ENCODE results near the gene ARHGAP19.

ARHGAP19 gene

GRCh38 chr10:97336446-97336845, 44.0 kb upstream of the ARHGAP19 start:
- CTCF ChIA-PET, result no interaction called here
- POLR2A ChIA-PET, result interaction anchor here (1.1 kb wide), 1 partner anchor 17 kb away, joined by 5 read pairs; the partner anchor contains the start of gene FRAT1
- DNase-seq (ENCODE audit: extremely low spot score), result no peak
- TF ChIP-seq FOXM1 (IDR thresholded peaks at IDR 0.05; ENCODE audit: borderline replicate concordance), result no peak
- no peak for TF ChIP-seq CTBP1 (IDR thresholded peaks at IDR 0.05; ENCODE audit: borderline replicate concordance)
- TF ChIP-seq SUZ12 (IDR thresholded peaks at IDR 0.05), result no peak
- TF ChIP-seq NFRKB (IDR thresholded peaks at IDR 0.05), result no peak
- no peak for TF ChIP-seq TARDBP (IDR thresholded peaks at IDR 0.05)
- TF ChIP-seq ELF4 (IDR thresholded peaks at IDR 0.05), result no peak
- TF ChIP-seq L3MBTL2 (conservative IDR thresholded peaks at IDR 0.05), result no peak
- TF ChIP-seq ZNF384 (IDR thresholded peaks at IDR 0.05), result no peak
- no peak for TF ChIP-seq SP1 (IDR thresholded peaks at IDR 0.05)
- no peak for TF ChIP-seq HDGF (IDR thresholded peaks at IDR 0.05; ENCODE audit: borderline replicate concordance)
- no peak for TF ChIP-seq BHLHE40 (IDR thresholded peaks at IDR 0.05; ENCODE audit: borderline replicate concordance)
- TF ChIP-seq LEF1 (IDR thresholded peaks at IDR 0.05; ENCODE audit: borderline replicate concordance), result no peak
- no peak for TF ChIP-seq ARNT (IDR thresholded peaks at IDR 0.05)

- no peak for DNase-seq (ENCODE audit: extremely low spot score)
- TF ChIP-seq FOXA1 (IDR thresholded peaks at IDR 0.05), result no peak
- no peak for TF ChIP-seq ZNF384 (IDR thresholded peaks at IDR 0.05)
- no peak for TF ChIP-seq SUZ12 (IDR thresholded peaks at IDR 0.05)
- TF ChIP-seq ELF4 (IDR thresholded peaks at IDR 0.05), result no peak
- TF ChIP-seq HDGF (IDR thresholded peaks at IDR 0.05; ENCODE audit: borderline replicate concordance), result no peak
- TF ChIP-seq CTBP1 (IDR thresholded peaks at IDR 0.05; ENCODE audit: borderline replicate concordance), result no peak
- no peak for TF ChIP-seq SP1 (IDR thresholded peaks at IDR 0.05)
- no peak for TF ChIP-seq FOXM1 (IDR thresholded peaks at IDR 0.05; ENCODE audit: borderline replicate concordance)
- no peak for TF ChIP-seq L3MBTL2 (conservative IDR thresholded peaks at IDR 0.05)
- no peak for TF ChIP-seq PKNOX1 (IDR thresholded peaks at IDR 0.05)
- no peak for TF ChIP-seq ARNT (IDR thresholded peaks at IDR 0.05)
- TF ChIP-seq TARDBP (IDR thresholded peaks at IDR 0.05), result no peak
- CTCF ChIA-PET, result no interaction called here
- POLR2A ChIA-PET, result no interaction called here
These were observed 43.6 kb upstream of the ARHGAP19 start for GRCh38 chr10:97336006-97336405.

GRCh38 chr10:97335188-97335619, 42.8 kb upstream of the ARHGAP19 start:
- TF ChIP-seq HDGF (IDR thresholded peaks at IDR 0.05; ENCODE audit: borderline replicate concordance) (no peak), L3MBTL2 (conservative IDR thresholded peaks at IDR 0.05) (peak; percentile 64; the same call in 1 of the 2 replicates)
- CTCF ChIA-PET, result no interaction called here
- POLR2A ChIA-PET, result no interaction called here
- no peak for DNase-seq (ENCODE audit: extremely low spot score)

GRCh38 chr10:97334370-97335175, 42.1 kb upstream of the ARHGAP19 start, which contains the start of gene FRAT2:
Gene FRAT2, minus strand, starts transcription at chr10:97334729. Its CDS starts 157 bp downstream, at chr10:97334572.
- TF ChIP-seq PKNOX1 (IDR thresholded peaks at IDR 0.05) (0 out of 2 replicates have a peak, but pooled peaks have one; percentile 20), ZNF384 (IDR thresholded peaks at IDR 0.05) (no peak), CTBP1 (IDR thresholded peaks at IDR 0.05; ENCODE audit: borderline replicate concordance) (no peak), TARDBP (IDR thresholded peaks at IDR 0.05) (peak; percentile 71; the same call in 1 of the 2 replicates), LEF1 (IDR thresholded peaks at IDR 0.05; ENCODE audit: borderline replicate concordance) (peak; percentile 85; the same call in 1 of the 2 replicates), HDGF (IDR thresholded peaks at IDR 0.05; ENCODE audit: borderline replicate concordance) (0 out of 2 replicates have a peak, but pooled peaks have one; percentile 30), BHLHE40 (IDR thresholded peaks at IDR 0.05; ENCODE audit: borderline replicate concordance) (peak; percentile 85; the same call in 1 of the 2 replicates), FOXA1 (IDR thresholded peaks at IDR 0.05) (no peak), ELF4 (IDR thresholded peaks at IDR 0.05) (0 out of 2 replicates have a peak, but pooled peaks have one; percentile 23), NFRKB (IDR thresholded peaks at IDR 0.05) (no peak), ARNT (IDR thresholded peaks at IDR 0.05) (peak; percentile 62; the same call in 1 of the 2 replicates), FOXK2 (IDR thresholded peaks at IDR 0.05) (peak; percentile 97)
- CTCF ChIA-PET, result interaction anchor here (0.6 kb wide), 1 partner anchor 60 kb away, joined by 7 read pairs; no protein-coding TSS in a partner anchor
- POLR2A ChIA-PET, result interaction anchor here (1.2 to 3.5 kb wide), 3 partner anchors 10 to 66 kb away, joined by 3 to 17 read pairs (median 10); partner anchors contain the start of gene RRP12
- DNase-seq (ENCODE audit: extremely low spot score), result peak; percentile 96

- TF ChIP-seq L3MBTL2 (conservative IDR thresholded peaks at IDR 0.05), result peak; percentile 58
- TF ChIP-seq ELF4 (IDR thresholded peaks at IDR 0.05), result no peak
- CTCF ChIA-PET, result interaction anchor here (0.6 to 2.2 kb wide), 10 partner anchors 12 to 261 kb away, joined by 3 to 14 read pairs (median 4); partner anchors contain the start of genes ARHGAP19 and RRP12
- DNase-seq (ENCODE audit: extremely low spot score), result peak; percentile 44
- POLR2A ChIA-PET, result interaction anchor here (0.6 to 3.8 kb wide), 13 partner anchors 8 to 150 kb away, joined by 3 to 22 read pairs (median 3); partner anchors contain the start of genes ARHGAP19, FRAT1 and RRP12
These were observed 41.3 kb upstream of the ARHGAP19 start for GRCh38 chr10:97333601-97334369.

GRCh38 chr10:97333351-97333600, 40.8 kb upstream of the ARHGAP19 start:
- no peak for TF ChIP-seq ZNF384 (IDR thresholded peaks at IDR 0.05)
- no peak for TF ChIP-seq FOXA1 (IDR thresholded peaks at IDR 0.05)
- no peak for TF ChIP-seq PKNOX1 (IDR thresholded peaks at IDR 0.05)
- no peak for TF ChIP-seq LEF1 (IDR thresholded peaks at IDR 0.05; ENCODE audit: borderline replicate concordance)
- no peak for TF ChIP-seq NFRKB (IDR thresholded peaks at IDR 0.05)
- no peak for TF ChIP-seq ARNT (IDR thresholded peaks at IDR 0.05)
- no peak for TF ChIP-seq CTBP1 (IDR thresholded peaks at IDR 0.05; ENCODE audit: borderline replicate concordance)
- TF ChIP-seq TARDBP (IDR thresholded peaks at IDR 0.05), result no peak
- no peak for TF ChIP-seq L3MBTL2 (conservative IDR thresholded peaks at IDR 0.05)
- TF ChIP-seq ELF4 (IDR thresholded peaks at IDR 0.05), result no peak
- TF ChIP-seq HDGF (IDR thresholded peaks at IDR 0.05; ENCODE audit: borderline replicate concordance), result no peak
- TF ChIP-seq FOXM1 (IDR thresholded peaks at IDR 0.05; ENCODE audit: borderline replicate concordance), result no peak
- TF ChIP-seq BHLHE40 (IDR thresholded peaks at IDR 0.05; ENCODE audit: borderline replicate concordance), result no peak
- TF ChIP-seq SUZ12 (IDR thresholded peaks at IDR 0.05), result no peak
- DNase-seq (ENCODE audit: extremely low spot score), result peak; percentile 42
- ChIA-PET POLR2A (interaction anchor here (0.6 to 3.8 kb wide), 13 partner anchors 8 to 149 kb away, joined by 3 to 22 read pairs (median 3); partner anchors contain the start of genes ARHGAP19, FRAT1 and RRP12), CTCF (interaction anchor here (0.6 to 2.2 kb wide), 10 partner anchors 11 to 260 kb away, joined by 3 to 14 read pairs (median 4); partner anchors contain the start of genes ARHGAP19 and RRP12)
